GM19395 (cell line): ENCODE measurements around the gene CLPTM1.

Experiments used
- ATAC-seq: cut with Tn5 transposase; IDR thresholded peaks from one replicate; pipeline ENCODE4 v1.9.1; 2021; ENCODE audit warnings: mild to moderate bottlenecking, moderate library complexity; ENCODE audit not compliant: unreplicated experiment

CLPTM1 gene

DNA sequence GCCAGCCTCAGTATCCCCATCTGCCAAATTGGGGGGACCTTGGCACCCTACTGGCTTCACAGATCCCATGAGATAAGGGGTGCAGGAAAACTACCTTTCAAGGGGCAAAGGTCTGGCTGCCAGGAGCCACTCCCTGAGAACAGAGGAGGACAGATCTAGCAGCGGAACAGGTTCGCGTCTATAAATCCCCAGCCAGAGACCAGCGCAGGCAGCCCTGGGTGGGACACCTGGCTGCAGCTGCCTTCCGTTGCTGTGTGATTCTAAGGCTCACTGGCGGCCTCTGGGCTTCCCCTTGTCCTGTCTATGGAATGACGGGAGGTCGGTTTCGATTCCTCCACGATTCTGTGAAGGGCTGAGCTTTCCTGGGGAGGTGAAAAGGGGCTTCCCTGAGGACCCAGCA, 53.4 kb downstream of the CLPTM1 start:
- ATAC-seq: no peak

DNA sequence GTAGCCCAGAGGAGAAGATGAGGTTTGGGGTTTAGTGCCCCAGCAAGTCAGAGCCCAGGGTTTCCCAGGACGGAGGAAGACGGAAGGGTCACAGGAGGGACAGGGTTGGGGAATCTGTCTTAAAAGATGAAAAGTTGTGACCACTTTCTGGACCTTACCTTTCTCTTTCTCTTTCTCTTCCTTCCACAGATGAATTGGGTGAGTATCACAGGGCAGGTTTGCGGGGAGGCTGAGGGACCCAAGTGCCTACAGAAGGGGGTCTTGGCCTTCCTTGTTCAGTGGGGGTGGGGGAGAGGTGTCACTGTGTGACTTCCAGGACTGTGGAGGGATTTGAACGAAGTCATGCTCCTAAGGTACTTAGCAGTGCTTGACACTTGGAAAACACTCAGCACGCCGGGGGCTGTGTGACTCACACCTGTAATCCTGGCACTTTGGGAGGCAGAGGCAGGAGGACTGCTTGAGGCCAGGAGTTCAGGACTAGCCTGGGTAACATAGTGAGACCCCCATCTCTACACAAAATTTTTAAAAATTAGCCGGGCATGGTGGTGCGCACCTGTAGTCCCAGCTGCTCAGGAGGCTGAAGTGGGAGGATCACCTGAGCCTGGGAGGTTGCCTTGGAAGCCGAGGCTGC, 54.6 kb downstream of the CLPTM1 start:
- no peak for ATAC-seq

DNA sequence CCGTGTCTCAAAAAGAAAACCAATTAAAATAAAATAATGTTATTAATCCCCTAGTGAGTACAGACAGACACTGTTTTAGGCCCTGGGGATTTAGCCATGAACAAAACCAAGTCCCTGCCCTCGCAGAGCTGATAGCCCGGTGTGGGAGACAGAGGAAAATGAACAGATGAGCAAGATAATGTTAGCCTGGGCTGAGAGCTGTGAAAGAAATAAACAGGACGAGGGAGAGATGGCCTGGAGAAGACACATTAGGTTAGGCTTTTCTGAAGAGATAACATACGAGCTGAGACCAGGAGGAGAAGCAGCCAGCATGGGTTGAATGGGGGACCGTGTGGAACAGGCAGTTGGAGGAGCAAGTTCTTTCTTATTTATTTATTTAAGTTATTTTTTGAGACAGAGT, 55.1 kb downstream of the CLPTM1 start:
- no peak for ATAC-seq

DNA sequence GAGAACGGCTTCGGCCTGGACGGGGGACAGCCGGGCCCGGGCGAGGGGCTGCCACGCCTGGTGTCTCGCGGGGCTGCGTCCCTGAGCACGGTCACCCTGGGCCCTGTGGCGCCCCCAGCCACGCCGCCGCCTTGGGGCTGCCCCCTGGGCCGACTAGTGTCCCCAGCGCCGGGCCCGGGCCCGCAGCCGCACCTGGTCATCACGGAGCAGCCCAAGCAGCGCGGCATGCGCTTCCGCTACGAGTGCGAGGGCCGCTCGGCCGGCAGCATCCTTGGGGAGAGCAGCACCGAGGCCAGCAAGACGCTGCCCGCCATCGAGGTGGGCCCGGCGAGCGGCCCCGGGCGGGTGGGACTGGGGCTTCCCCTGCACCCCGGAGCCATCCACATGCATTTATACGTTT, 56.8 kb downstream of the CLPTM1 start:
- no peak for ATAC-seq

DNA sequence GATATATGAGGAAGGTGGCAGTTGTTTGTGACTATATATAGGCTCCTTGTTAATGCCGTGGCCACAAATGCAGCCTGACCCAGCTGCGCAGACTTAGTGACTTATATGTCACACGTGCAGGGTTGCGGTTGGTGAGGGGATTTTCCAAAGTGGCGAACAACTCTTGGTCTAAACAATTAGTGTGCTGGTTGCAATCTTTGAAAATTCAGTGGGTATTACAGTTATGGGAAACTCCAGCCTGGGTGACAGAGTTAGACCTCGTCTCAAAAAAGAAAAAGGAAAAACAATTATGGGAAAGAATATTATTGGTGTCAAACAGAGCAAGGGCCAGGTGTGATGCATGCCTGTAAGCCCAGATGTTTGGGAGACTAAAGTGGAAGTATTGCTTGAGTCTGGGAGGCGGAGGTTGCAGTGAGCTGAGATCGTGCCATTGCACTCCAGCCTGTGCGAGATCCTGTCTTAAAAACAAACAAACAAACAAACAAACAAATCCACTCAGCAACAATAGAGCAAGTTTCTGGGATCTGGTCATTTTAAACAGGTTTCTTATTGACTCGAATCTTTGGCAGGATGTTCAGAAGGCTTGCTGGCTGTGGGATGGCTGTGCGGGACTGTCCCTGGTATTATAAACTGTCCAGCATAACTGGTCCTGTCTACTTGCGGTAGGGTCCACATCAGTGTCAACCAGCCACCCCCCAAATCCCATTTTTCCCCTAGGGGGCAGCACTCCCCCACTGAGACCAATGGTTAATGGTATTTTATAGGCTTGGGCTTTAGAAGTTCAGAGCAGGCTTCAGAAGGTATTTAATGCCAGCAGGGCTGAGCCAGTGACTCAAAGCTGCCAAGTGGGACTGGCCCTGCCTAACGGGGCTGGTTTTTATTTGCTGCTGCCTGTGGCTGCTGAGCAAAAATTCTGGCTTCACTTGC, 61.5 kb downstream of the CLPTM1 start:
- ATAC-seq: peak; percentile 71

DNA sequence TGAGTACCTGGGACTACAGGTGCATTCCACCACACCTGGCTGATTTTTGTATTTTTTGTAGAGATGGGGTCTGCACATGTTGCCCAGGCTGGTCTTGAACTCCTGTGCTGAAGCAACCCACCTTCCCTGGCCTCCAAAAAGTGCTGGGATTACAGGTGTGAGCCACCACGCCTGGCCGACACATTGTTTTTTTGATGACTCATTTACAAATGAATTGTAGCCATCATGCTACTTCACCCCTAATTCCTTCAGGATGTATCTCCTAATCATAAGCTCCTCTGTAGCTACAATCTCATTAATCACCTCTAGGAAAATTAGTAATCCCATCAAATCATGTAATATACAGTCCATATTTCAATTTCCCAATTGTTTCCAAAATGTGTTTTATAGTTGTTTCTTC, 64.0 kb downstream of the CLPTM1 start:
- no peak for ATAC-seq

DNA sequence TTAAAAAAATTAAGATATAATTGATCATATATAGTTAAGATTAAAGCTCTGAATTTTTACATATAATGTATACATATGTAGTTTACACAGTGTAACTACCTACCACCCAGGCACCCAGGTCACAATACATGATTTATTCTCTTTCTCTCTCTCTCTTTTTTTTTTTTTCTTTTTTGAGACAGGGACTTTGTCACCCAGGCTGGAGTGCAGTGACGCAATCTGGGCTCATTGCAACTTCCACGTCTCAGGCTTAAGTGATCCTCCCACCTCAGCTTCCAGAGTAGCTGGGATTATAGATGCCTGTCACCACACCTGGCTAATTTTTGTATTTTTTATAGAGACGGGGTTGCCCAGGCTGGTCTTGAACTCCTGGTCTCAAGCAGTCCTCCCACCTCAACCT, 64.9 kb downstream of the CLPTM1 start:
- no peak for ATAC-seq

DNA sequence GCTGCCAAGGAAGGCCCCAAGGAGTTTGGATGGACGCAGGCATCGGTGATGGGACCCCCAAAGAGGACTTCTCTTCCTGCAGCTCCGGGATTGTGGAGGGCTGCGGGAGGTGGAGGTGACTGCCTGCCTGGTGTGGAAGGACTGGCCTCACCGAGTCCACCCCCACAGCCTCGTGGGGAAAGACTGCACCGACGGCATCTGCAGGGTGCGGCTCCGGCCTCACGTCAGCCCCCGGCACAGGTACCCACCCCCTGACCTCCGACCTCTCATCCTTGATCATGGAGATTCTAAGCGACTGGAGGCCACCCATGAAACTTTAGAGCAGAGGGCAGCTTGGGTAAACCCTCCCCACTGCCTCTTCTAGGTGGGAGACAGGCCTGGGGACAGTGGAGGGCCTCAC, 66.8 kb downstream of the CLPTM1 start:
- ATAC-seq: no peak

DNA sequence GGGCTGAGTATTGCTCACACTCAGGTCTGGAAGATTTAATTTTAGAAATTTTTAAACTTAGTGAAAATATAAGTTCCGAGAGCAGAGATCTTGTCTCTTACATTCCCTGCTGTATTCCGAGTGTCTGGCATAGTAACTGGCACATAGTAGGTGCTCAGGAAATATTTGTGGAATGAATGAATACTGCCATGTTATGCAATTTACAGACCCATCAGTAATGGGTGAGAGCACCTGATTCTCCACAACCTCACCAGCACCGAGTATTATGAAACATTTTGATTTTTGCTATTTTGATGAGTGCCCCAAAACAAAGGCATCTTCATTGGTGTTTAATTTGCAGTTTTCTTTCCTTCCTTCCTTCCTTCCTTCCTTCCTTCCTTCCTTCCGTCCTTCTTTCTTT, 67.9 kb downstream of the CLPTM1 start:
- no peak for ATAC-seq

DNA sequence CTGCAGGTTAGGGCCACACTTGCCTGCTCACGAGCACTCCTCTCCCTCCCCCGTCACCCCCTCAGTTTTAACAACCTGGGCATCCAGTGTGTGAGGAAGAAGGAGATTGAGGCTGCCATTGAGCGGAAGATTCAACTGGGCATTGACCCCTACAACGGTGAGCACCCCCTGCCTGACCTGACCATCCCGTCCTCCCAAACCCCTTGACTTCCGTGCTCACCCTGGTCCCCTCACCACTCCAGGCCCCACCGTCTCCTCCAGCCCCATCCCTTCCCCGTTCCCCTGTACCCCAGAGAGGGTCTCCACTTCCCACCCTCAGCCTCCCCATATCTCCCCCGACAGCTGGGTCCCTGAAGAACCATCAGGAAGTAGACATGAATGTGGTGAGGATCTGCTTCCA, 70.1 kb downstream of the CLPTM1 start:
- no peak for ATAC-seq

DNA sequence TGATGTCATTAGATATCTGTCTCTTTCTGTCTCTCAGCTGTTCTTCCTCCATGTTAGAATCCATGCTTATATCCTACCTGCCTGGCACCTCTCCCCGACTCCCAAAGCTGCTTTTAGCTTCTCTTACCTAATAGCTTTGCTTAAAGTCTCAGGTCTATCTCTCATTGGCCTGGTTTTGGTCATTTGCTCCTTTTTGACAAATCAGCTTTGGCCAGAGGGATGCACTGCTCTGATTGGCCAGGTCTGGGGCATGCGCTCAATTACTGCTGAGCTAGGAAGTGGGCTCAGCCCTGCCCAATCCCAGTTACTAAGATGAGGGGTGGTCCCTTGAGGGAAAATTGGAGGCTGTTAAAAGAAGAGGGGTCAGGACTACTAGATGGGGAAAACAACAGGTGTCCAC, 72.2 kb downstream of the CLPTM1 start:
- ATAC-seq: no peak

DNA sequence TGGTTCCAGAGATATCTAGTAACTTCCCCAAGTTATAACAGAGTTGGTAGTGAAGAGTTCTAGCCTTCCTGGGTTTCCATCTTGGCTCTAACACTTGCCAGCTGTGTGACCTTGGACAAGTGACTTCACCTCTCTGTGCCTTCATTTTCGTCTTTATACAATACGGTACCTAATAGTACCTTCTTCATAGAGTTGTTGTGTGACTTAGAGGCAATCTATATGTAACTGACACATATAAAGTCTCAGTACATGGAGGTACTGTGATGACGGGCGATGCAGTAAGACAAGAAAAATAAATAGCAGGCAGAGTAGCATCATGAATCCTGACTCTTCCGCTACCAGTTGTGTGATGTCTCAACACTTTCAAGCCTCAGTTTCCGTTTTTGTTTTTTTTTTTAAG, 75.6 kb downstream of the CLPTM1 start:
- ATAC-seq: no peak

DNA sequence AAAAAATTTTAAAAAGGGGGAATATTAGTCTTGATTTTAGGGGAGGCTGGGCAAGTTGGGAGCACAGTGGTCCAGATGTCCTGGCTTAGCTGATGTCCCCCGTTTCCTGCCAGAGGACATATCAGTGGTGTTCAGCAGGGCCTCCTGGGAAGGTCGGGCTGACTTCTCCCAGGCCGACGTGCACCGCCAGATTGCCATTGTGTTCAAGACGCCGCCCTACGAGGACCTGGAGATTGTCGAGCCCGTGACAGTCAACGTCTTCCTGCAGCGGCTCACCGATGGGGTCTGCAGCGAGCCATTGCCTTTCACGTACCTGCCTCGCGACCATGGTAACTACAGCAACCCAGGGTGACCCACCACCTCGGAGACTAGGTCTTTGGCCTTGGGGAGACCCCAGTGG, 77.2 kb downstream of the CLPTM1 start:
- no peak for ATAC-seq

DNA sequence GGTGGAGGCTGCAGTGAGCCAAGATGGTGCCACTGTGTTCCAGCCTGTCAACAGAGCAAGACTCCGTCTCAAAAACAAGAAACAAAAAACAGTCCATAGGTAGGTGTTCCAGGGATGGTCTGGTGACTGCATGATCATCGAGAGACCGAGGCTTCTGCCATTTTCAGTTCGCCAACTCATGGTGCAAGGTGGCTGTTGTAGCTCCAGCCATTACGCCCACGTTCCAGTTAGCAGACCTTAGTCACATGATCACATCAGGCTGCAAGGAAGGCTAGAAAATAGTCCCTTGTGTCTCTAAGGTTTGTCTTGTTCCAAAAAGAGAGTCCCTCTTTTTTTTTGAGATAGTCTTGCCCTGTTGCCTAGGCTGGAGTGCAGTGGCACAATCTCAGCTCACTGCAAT, 80.6 kb downstream of the CLPTM1 start:
- no peak for ATAC-seq

DNA sequence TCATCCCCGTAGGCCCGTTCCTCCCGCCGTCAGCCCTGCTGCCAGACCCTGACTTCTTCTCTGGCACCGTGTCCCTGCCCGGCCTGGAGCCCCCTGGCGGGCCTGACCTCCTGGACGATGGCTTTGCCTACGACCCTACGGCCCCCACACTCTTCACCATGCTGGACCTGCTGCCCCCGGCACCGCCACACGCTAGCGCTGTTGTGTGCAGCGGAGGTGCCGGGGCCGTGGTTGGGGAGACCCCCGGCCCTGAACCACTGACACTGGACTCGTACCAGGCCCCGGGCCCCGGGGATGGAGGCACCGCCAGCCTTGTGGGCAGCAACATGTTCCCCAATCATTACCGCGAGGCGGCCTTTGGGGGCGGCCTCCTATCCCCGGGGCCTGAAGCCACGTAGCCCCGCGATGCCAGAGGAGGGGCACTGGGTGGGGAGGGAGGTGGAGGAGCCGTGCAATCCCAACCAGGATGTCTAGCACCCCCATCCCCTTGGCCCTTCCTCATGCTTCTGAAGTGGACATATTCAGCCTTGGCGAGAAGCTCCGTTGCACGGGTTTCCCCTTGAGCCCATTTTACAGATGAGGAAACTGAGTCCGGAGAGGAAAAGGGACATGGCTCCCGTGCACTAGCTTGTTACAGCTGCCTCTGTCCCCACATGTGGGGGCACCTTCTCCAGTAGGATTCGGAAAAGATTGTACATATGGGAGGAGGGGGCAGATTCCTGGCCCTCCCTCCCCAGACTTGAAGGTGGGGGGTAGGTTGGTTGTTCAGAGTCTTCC, 82.4 kb downstream of the CLPTM1 start:
- ATAC-seq: no peak

DNA sequence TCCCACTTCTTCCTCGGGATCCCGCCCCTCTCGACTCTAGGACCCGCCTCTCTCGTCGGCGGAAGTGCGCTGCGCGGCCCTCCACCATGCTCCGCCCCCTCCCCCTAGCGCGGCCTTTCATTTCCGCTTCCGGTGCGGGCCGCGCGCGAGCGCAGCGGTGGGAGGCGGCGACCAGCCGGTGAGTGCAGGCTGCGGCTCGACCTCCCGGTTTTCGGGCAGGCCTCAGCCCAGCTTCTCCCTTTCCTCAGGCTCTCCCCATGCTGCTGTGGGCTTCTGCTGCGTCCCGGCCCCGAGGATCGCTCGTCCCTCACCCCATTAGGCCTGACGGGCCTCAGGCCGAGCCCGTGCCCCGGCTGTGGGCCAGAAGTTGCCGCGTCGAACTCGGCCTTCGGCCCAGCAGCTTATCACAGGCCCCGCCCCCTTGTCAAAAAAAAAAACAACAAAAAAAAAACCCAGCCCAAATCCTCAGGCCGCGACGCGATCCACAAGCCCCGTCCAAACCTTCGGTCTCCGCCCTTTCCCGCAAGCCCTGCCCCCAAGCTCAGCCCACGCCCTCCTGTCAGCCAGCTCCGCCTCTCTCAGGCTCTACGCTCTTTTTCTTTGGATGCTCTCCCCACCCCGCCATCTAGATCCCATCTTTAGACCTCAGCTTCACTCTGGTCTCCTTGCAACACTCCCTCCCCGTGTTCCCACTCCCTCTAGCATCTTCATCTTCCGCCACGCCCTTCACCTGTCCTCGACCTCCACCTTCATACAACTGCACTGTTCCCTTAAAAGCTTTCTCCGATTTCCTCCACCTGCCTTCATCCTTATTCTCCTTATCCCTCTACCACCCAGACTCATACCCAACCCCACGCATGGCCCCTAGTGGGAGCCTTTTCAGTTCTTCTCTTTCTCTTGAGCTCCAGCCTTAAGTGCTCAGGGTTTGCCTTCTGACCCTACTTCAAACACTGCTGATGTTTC, 84.0 kb downstream of the CLPTM1 start, which contains the start of gene CLASRP:
TSS of gene CLASRP (plus strand) at position 115 of the 963 bp plus-strand sequence. CDS start 1,168 bp downstream, outside the sequence.
- peak; percentile 86 for ATAC-seq

DNA sequence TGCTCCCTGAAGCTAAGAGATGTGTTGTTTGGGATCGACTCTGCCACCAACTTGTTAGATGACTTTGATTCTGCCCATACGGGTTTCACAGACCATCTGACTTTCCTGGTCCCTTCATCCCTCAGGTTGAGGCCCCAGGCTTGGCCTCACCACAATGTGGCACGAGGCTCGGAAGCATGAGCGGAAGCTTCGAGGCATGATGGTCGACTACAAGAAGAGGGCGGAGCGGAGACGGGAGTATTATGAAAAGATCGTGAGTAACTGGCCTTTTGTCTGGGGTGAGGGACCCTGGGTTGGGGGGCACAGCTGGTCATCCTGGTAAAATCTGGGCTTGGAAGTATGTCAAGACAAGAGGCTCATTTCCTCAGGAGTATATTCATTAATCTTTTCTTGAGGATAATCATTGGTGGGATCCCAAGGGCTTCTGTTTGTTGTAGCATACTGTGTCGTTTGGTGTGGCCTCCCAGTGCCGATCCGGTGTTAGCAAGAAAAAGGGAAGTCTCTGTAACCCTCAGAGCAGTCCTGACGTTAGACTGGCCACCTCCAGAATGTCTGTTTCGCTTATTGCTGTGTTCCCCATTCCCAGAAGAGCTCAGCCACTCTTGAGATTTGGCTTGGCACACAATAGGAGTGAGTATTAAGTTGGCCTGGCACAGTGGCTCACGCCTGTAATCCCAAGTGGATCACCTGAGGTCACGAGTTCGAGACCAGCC, 85.0 kb downstream of the CLPTM1 start:
- ATAC-seq: no peak

DNA sequence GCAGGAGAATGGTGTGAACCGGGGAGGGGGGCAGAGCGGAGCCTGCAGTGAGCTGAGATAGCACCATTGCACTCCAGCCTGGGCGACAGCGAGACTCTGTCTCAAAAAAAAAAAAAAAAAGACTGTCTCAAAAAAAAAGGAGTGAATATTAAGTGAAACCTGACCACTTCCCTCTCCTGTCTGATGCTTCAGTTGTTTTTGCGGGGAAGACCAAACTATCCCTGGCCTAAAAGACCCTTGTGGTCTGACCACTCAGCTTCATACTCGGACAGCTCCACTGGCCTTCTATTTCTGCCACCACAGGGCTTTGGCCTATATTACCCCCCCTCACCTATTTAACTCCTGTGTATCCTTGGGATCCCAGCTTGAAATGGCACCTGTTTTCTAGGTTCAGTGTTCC, 85.9 kb downstream of the CLPTM1 start:
- ATAC-seq: no peak
